Breast epithelium (tissue), 3 donors: ENCODE results near the gene R3HDM4.

Source experiments
- CTCF ChIP-seq, 3 donors: fragments of 450-650 bp; IDR thresholded peaks; one replicate each; pipeline ENCODE4 v1.5.1; 2016 to 2017; ENCODE audit warnings: antibody characterized with exemption in 3 of 3, mild to moderate bottlenecking in 3 of 3, moderate library complexity in 3 of 3
- POLR2A ChIP-seq: fragments of 450-650 bp; IDR thresholded peaks from one replicate; pipeline ENCODE4 v1.6.1; 2016; ENCODE audit warnings: antibody characterized with exemption, mild to moderate bottlenecking, moderate library complexity
- POLR2AphosphoS5 ChIP-seq, 3 donors: sonication (generic); formaldehyde crosslinking; IDR thresholded peaks; one replicate each; pipeline ENCODE4 v1.6.1; 2017; ENCODE audit warnings: antibody characterized with exemption in 3 of 3

DNA sequence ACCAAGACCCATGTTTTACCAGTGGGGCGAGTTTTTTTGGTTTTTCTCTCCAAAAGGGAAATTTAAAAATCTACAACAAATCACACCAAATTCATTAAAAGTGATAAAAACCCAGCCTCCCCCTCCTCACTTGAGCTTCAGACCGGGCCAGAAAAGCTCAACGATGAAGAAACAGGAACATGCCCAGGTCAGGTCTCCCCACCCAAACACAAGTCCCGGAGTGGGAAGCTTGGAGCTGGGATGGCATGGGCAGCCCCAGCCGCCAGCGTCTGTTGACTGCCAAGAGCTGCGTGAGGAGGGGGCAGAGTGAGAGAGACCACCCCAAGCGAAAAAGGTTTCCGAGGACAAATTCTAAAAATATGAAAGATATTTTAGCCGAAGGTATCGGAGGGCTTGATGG lies 16.0 kb downstream of the R3HDM4 start:
- no peak for TF ChIP-seq CTCF (IDR thresholded peaks at IDR 0.05)
- TF ChIP-seq POLR2AphosphoS5 (IDR thresholded peaks at IDR 0.05) = no peak
- no peak for TF ChIP-seq POLR2A
